Measurements from ENCODE around the gene STXBP5. TPM values are rescaled to one million over a fixed set of nuclear protein-coding genes. Genes with fewer than 3 reads are reported as not detected.

STXBP5 gene
- total RNA-seq, 2 experiments from 2014 or later, result 33.2 to 36.4 TPM

- CTCF ChIA-PET, result interaction anchor here (1.3 kb wide), 1 partner anchor 14 kb away, joined by 4 read pairs; no protein-coding TSS in a partner anchor
- POLR2A ChIA-PET, result no interaction called here
Measured at GRCh38 chr6:147281895-147282565, 77.8 kb downstream of the STXBP5 start.

DNA sequence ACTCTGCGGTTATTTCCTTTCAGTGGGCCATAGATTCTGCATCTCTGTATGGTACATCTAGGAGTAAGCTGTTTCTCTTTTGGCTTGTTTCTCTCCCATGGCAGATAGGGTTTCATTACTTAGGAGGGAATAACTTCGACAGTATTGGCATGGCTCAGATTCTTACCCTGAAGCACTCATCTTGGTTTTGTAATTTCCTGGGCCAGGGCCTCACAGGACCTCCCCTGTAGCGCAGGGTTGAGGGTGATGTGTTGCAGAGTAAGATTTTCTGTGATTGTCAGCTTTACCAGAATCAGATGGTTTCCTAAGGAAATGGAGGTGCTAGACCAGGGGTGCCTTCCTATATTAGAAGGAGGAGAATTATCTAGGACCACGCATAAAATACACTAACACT is 78.3 kb downstream of the STXBP5 start:
- POLR2A ChIA-PET, result no interaction called here
- CTCF ChIA-PET, result interaction anchor here (1.3 kb wide), 1 partner anchor 14 kb away, joined by 4 read pairs; no protein-coding TSS in a partner anchor

DNA sequence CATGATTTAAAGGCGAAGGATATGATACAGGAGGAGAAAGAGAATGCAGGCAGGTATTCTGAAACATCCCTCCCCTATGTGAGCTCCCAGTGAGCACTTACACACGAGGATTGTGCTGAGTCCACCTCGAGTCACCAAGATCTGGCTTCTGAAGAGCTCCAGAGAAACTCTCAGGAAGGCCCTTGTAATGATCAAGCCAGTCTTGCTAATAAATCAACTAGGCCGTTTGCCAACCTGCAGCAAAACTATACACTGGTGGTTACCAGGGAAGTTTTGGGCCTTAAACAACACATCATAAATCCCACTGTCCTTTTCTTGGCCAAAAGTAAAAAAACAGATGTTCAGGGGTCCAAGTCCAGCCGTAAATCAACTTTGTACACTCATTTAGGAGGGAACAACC is 79.2 kb downstream of the STXBP5 start:
- ChIA-PET POLR2A (no interaction called here), CTCF (no interaction called here)

DNA sequence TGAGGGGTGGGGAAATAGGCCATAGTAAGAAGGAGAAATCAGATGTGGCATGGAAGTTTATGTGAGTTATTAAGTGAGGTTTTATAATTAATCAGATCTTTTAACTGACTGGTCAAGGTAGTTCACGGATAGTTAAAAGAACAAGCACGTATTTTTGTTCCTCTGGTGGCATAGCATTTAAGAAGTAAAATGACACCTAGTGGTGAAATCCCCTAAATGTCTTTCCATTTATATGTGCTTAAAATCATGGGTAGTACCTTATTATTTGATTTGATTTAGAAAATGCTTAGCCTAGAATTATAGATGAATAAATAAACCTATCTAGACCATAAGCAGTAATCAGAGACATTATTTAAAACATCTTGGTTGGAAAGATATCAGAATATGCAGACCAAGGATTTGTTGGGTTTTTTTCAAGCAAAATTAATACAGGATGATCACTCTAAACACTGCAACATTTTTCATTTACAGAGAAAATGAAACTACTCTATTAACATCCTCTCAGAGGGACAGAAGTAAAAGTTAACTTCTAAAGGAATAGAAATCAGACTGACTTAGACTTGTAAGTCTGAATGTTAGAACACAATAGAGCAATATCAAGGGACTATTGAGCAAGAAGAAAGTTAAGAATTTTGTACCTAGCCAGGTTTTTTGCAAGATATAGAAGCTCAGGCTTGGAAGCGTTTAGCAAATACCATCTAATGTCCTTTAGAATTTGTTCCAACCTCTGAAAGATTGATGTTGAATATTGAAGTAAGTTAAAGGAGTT is 81.1 kb downstream of the STXBP5 start:
- ChIA-PET CTCF (no interaction called here), POLR2A (no interaction called here)

- CTCF ChIA-PET, result interaction anchor here (0.8 kb wide), 1 partner anchor 14 kb away, joined by 3 read pairs; no protein-coding TSS in a partner anchor
- POLR2A ChIA-PET, result no interaction called here
Measured at GRCh38 chr6:147287869-147288271, 83.7 kb downstream of the STXBP5 start.

GRCh38 chr6:147297124-147297523 is 92.9 kb downstream of the STXBP5 start:
- POLR2A ChIA-PET, result no interaction called here
- CTCF ChIA-PET, result no interaction called here

DNA sequence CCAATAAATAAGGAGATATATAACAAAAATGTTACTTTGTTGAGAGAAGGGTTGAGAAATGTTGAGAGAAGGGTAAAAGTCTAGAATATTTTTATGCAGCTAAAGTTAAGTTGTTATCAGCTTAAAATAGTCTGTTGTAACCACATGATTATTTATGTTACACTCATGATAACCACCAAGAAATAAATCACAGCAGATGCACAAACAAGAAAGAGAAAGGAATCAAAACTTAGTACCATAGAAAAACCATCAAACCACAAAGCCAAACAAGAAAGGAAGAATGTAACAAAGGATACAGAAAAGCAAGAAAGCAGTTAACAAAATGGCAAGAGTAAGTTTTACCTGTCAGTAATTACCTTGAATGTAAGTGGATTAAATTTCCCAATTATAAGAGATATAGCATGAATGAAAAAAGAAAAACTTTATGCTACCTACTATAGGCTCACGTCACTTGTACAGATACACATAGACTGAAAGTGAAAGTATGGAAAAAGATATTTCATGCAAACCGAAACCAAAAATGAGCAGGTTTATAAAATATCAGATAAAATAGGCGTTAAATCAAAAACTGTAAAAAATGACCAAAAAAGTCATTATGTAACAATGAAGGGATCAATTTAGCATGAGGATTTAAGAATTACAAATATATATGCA is 93.6 kb downstream of the STXBP5 start:
- POLR2A ChIA-PET, result no interaction called here

DNA sequence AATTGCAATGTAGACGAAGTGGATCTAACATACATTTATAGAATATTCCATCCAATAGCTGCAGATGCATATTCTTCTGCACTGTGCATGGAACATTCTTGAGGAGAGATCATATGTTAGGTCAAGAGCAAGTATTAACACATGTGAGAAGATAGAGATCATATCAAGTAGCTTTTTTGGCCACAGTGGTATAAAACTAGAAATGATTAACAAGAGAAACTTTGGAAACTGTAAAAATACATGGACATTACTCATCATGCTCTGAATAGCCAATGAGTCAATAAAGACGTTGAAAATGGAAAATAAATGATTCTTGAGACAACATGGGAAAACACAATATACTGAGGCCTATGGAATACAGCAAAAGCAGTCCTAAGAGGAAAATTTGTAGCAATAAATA is 94.2 kb downstream of the STXBP5 start:
- CTCF ChIA-PET, result no interaction called here
- POLR2A ChIA-PET, result no interaction called here

More for the DNA sequence above, 93.6 kb downstream of the STXBP5 start:
- CTCF ChIA-PET, result no interaction called here

DNA sequence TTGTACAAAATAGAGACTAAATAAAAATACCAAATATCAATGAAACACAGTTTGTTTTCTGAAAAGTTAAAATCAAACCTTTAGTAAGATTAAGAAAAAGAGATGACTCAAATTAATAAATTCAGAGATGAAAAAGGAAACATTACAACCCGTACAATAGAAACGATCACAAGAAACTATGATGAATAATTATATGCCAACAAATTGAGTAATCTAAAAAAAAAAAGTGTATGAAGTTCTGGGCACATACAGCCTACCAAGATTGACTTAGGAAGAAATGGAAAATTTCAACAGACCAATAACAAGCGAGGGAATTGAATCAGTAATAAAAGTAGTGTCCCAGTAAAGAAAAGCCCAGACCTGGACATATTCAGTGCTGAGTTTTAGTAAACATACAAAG is 94.8 kb downstream of the STXBP5 start:
- ChIA-PET CTCF (no interaction called here), POLR2A (no interaction called here)

GRCh38 chr6:147301070-147301469 is 96.9 kb downstream of the STXBP5 start:
- ChIA-PET POLR2A (no interaction called here), CTCF (no interaction called here)

GRCh38 chr6:147304016-147304415 is 99.8 kb downstream of the STXBP5 start:
- ChIA-PET CTCF (no interaction called here), POLR2A (no interaction called here)

DNA sequence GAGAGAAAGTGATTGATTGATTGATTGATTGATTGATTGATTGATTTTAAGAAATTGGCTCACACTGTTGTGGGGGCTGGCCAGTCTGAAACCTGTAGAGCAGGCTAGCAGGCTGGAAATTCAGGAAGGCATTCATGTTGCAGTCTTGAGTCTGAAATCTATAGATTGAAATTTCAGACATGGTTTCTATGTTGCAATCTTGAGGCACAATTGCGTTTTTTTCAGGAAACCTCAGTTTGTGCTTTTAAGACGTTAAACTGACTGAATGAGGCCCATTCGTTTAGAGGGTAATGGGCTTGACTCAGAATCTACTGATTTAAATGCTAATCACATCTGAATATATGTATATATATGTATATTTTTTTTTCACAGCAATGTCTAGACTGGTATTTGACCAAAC is 106.3 kb downstream of the STXBP5 start:
- ChIA-PET POLR2A (no interaction called here), CTCF (no interaction called here)

GRCh38 chr6:147311218-147311617 is 107.0 kb downstream of the STXBP5 start:
- POLR2A ChIA-PET, result no interaction called here
- CTCF ChIA-PET, result no interaction called here

GRCh38 chr6:147321260-147321659 is 117.0 kb downstream of the STXBP5 start:
- ChIA-PET POLR2A (no interaction called here), CTCF (no interaction called here)

- ChIA-PET POLR2A (no interaction called here), CTCF (no interaction called here)
Measured at GRCh38 chr6:147322299-147323162, 118.3 kb downstream of the STXBP5 start.

GRCh38 chr6:147325557-147325956 is 121.3 kb downstream of the STXBP5 start:
- POLR2A ChIA-PET, result no interaction called here
- CTCF ChIA-PET, result no interaction called here

GRCh38 chr6:147331401-147331800 is 127.2 kb downstream of the STXBP5 start:
- ChIA-PET CTCF (interaction anchor here (0.6 kb wide), 1 partner anchor 280 kb away, joined by 3 read pairs; no protein-coding TSS in a partner anchor), POLR2A (no interaction called here)

DNA sequence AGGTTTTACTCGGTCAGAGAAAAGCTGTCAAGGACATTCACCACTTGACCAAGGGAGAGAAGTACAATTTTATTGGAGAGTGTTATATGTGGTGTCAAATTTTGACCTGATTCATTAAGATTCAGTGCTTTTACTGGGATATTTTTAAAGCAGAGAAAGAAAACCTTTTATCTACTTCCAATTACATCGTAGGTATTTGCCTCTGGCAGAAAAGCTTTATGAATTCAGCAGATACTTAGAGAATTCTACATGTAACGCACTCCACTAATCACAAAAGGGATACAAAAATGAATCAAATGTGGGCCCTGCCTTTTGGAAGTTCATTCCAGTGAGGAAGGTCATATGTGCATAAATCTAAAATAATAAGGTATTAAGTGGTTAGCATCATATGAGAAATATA is 133.7 kb downstream of the STXBP5 start:
- ChIA-PET POLR2A (no interaction called here), CTCF (no interaction called here)

DNA sequence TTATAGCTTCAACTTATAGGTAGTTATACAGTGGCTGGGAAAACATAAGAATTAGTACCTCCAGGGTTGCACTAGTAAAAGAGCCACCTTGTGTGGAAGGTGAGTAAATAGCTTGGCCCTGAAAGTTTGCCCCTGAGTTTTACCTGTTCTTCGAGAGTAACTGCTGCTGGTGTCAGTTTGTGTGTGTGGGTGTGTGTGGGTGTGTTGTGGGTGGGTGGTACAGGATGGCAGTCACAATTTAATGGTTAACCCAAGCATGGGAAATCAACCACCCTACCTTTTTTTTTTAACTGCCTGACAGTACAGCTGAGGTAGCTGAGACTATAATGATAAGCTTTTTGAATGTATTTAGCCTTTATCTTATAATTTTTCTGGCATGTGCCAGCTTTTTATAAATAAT is 137.3 kb downstream of the STXBP5 start:
- CTCF ChIA-PET, result interaction anchor here (1.0 to 1.1 kb wide), 2 partner anchors 9 to 11 kb away, joined by 3 to 4 read pairs; no protein-coding TSS in a partner anchor
- POLR2A ChIA-PET, result no interaction called here

DNA sequence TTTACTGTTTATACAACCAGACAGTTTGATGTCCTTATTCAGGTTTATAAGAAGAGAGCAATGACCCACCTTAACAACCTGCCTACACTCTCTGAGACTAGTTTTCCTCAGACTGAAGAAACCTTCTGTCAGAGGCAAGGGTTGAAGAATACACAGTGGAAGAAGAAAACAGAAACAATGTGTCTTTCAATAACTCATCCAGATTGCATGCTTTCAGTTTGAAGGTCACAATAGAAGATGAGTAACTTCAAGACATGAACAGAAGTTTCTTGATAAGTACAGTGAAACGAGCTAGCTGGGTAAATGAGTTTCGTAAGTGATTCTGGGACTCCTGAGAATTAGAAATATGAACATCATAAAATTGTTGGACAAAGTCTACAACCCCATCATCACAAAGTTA is 141.7 kb downstream of the STXBP5 start:
- CTCF ChIA-PET, result no interaction called here
- POLR2A ChIA-PET, result no interaction called here

All from activated CD8-positive, alpha-beta memory T cell treated with anti-CD3 and anti-CD28 coated beads for 36 hours (primary cell).